ENCODE measurements around the gene SYT4.
A peak's percentile ranks its signal among the peaks of the same experiment; 100 is the strongest.

Gene SYT4

DNA sequence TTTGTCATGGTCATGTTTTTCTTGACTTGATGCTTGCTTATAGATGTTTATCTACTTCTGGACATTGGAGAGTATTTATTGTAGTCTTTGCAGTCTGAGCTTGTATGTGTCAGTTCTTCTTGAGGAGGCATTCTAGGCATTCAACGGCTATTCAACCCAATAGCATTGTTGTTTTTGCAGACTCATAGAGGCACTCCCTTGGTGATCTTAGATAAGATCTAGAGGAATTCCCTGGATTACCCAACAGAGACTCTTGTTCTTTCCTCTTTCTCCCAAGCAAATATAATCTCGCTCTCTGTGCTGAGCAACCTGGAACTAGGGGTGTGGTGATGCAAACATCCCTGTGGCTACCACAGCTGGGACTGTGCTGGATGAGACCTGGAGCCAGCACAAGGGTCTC lies 40.4 kb downstream of the SYT4 start:
- peak; percentile 43 for DNase-seq (ENCODE audit: low read depth)
- no peak for TF ChIP-seq CTCF (conservative IDR thresholded peaks at IDR 0.05; ENCODE audit: low read depth, low read length)
- no peak overlapping the region for H3K4me3 ChIP-seq (ENCODE audit: low read depth, low read length)

- H3K4me3 ChIP-seq (ENCODE audit: low read depth, low read length), result no peak overlapping the region
- no peak for DNase-seq (ENCODE audit: low read depth)
Observed at GRCh38 chr18:43234889-43235288, 42.4 kb downstream of the SYT4 start.

GRCh38 chr18:43222501-43222900 lies 54.8 kb downstream of the SYT4 start:
- H3K4me3 ChIP-seq (ENCODE audit: low read depth, low read length), result no peak overlapping the region
- no peak for DNase-seq (ENCODE audit: low read depth)
- TF ChIP-seq CTCF (conservative IDR thresholded peaks at IDR 0.05; ENCODE audit: low read depth, low read length), result no peak

More at GRCh38 chr18:43234889-43235288, 42.4 kb downstream of the SYT4 start:
- no peak for TF ChIP-seq CTCF (conservative IDR thresholded peaks at IDR 0.05; ENCODE audit: low read depth, low read length)

DNA sequence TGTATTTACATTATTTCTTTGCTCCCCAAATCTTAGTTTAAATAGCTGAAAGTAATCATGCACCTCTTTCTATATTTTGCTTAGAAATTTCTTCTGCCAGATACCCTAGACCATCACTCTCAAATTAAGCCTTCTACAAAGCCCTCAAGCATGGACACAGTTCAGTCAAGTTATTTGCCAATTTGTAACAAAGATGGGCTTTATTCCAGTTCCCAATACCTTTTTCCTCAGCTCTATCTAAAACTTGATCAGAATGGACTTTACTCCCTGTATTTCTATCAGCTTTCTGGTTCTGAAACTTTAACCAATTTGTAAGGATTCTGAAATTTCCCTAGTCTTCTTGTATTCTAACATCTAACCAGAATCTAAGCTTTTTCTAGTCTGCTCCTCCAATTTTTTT lies 56.6 kb downstream of the SYT4 start:
- no peak for DNase-seq (ENCODE audit: low read depth)
- TF ChIP-seq CTCF (conservative IDR thresholded peaks at IDR 0.05; ENCODE audit: low read depth, low read length), result no peak
- no peak overlapping the region for H3K4me3 ChIP-seq (ENCODE audit: low read depth, low read length)

All from choroid plexus epithelial cell (primary cell).